Retinal pigment epithelial cell (primary cell): ENCODE results near the gene LAMC3.

Experiments
- DNase-seq: peaks from one replicate; pipeline ENCODE4 v3.0.0-alpha.2; 2010; ENCODE audit warnings: low read depth
- H3K4me3 ChIP-seq: 2 replicates; pipeline ENCODE4 v1.5.1; 2011; ENCODE audit warnings: mild to moderate bottlenecking, low read length, control low read depth, moderate library complexity
- CTCF ChIP-seq: conservative IDR thresholded peaks from 2 replicates; pipeline ENCODE4 v1.5.1; 2011; ENCODE audit warnings: low read depth, low read length, control low read depth, inconsistent platforms

LAMC3 gene

GRCh38 chr9:130972957-130973685 lies 35.9 kb upstream of the LAMC3 start:
- no peak for DNase-seq
- TF ChIP-seq CTCF: no peak
- H3K4me3 ChIP-seq: no peak overlapping the region

GRCh38 chr9:130973686-130974281 lies 35.2 kb upstream of the LAMC3 start:
- no peak for TF ChIP-seq CTCF
- no peak overlapping the region for H3K4me3 ChIP-seq
- DNase-seq: no peak

- no peak for DNase-seq
- no peak overlapping the region for H3K4me3 ChIP-seq
- TF ChIP-seq CTCF: no peak
Measured at GRCh38 chr9:130974697-130975096, 34.3 kb upstream of the LAMC3 start.

GRCh38 chr9:130975156-130975555 lies 33.8 kb upstream of the LAMC3 start:
- H3K4me3 ChIP-seq: no peak overlapping the region
- no peak for TF ChIP-seq CTCF
- no peak for DNase-seq

- TF ChIP-seq CTCF: no peak
- H3K4me3 ChIP-seq: no peak overlapping the region
- DNase-seq: no peak
Measured at GRCh38 chr9:130975932-130976841, 32.8 kb upstream of the LAMC3 start.

GRCh38 chr9:130977811-130978221 lies 31.2 kb upstream of the LAMC3 start:
- H3K4me3 ChIP-seq: no peak overlapping the region
- no peak for DNase-seq
- TF ChIP-seq CTCF: no peak
